Neural cell (in vitro differentiated cells): ENCODE data around the gene GRB2. TPM values are rescaled to one million over a fixed set of nuclear protein-coding genes. Genes with fewer than 3 reads are reported as not detected.

Experiments used
- H2AFZ ChIP-seq: fragments of 200-600, 300-800 bp; sonication (generic), shearing (Covaris generic); 2 replicates; pipeline ENCODE4 v1.6.0; 2014; ENCODE audit warnings: low read depth, mild to moderate bottlenecking, antibody characterized with exemption, low read length, moderate library complexity
- H3F3A ChIP-seq: fragments of 200-600 bp; shearing (Covaris generic); 2 replicates; pipeline ENCODE4 v1.6.1; 2016; ENCODE audit warnings: mild to moderate bottlenecking, moderate library complexity, mixed read lengths, antibody characterized with exemption, low read length; ENCODE audit not compliant: insufficient read depth, poor library complexity, severe bottlenecking
- H3K27ac ChIP-seq: fragments of 200-600, 300-800 bp; sonication (generic), shearing (Covaris generic); 2 replicates; pipeline ENCODE4 v1.5.1; 2014; ENCODE audit warnings: mild to moderate bottlenecking, low read length, moderate library complexity
- H3K27me3 ChIP-seq: fragments of 300-800, 200-600 bp; sonication (generic), shearing (Covaris generic); 2 replicates; pipeline ENCODE4 v1.6.0; 2014; ENCODE audit warnings: mild to moderate bottlenecking, low read depth, low read length, moderate library complexity; ENCODE audit not compliant: insufficient read depth
- H3K36me3 ChIP-seq: fragments of 300-800, 200-600 bp; sonication (generic), shearing (Covaris generic); 2 replicates; pipeline ENCODE4 v1.5.1; 2014; ENCODE audit warnings: mild to moderate bottlenecking, antibody characterized with exemption, low read length, moderate library complexity; ENCODE audit not compliant: insufficient read depth
- H3K4me2 ChIP-seq: fragments of 300-800, 200-600 bp; sonication (generic), shearing (Covaris generic); 2 replicates; pipeline ENCODE4 v1.6.0; 2014; ENCODE audit warnings: mild to moderate bottlenecking, low read length
- H3K4me3 ChIP-seq: fragments of 300-800, 200-600 bp; sonication (generic), shearing (Covaris generic); 2 replicates; pipeline ENCODE4 v1.5.1; 2014; ENCODE audit warnings: mild to moderate bottlenecking, low read length, moderate library complexity
- H3K79me2 ChIP-seq: fragments of 200-600 bp; shearing (Covaris generic); replicated peaks from 2 replicates; pipeline ENCODE4 v1.6.0; 2014; ENCODE audit warnings: mild to moderate bottlenecking, low read length, moderate library complexity; ENCODE audit not compliant: insufficient read depth
- H3K9ac ChIP-seq: fragments of 300-800, 200-600 bp; sonication (generic), shearing (Covaris generic); 2 replicates; pipeline ENCODE4 v1.6.1; 2016; ENCODE audit warnings: mild to moderate bottlenecking, low read length, mixed read lengths
- H3K9me2 ChIP-seq: fragments of 200-600 bp; shearing (Covaris generic); 2 replicates; pipeline ENCODE4 v1.6.1; 2016; ENCODE audit warnings: mild to moderate bottlenecking, low read length, mixed read lengths; ENCODE audit not compliant: insufficient read depth
- H3K9me3 ChIP-seq: fragments of 200-600, 300-800 bp; sonication (generic), shearing (Covaris generic); 2 replicates; pipeline ENCODE4 v1.6.1; 2016; ENCODE audit warnings: mild to moderate bottlenecking, mixed run types, low read length, moderate library complexity, mixed read lengths
- H4K20me1 ChIP-seq: fragments of 200-600 bp; shearing (Covaris generic); 2 replicates; pipeline ENCODE4 v1.6.1; 2016; ENCODE audit warnings: mild to moderate bottlenecking, mixed run types; ENCODE audit not compliant: insufficient read depth
- EP300 ChIP-seq: fragments of 450-650 bp; conservative IDR thresholded peaks from 2 replicates; pipeline ENCODE4 v1.6.1; 2014; ENCODE audit warnings: antibody characterized with exemption, mild to moderate bottlenecking, moderate library complexity; ENCODE audit not compliant: poor library complexity, severe bottlenecking
- EZH2 ChIP-seq: fragments of 200-600, 300-800 bp; shearing (Covaris generic), sonication (generic); IDR thresholded peaks from 2 replicates; pipeline ENCODE4 v1.6.1; 2014; ENCODE audit warnings: antibody characterized with exemption, low read length, borderline replicate concordance, mild to moderate bottlenecking; ENCODE audit not compliant: insufficient read depth, poor library complexity, severe bottlenecking
- MXI1 ChIP-seq: fragments of 450-650 bp; conservative IDR thresholded peaks from 2 replicates; pipeline ENCODE4 v1.6.1; 2014; ENCODE audit warnings: antibody characterized with exemption, mild to moderate bottlenecking; ENCODE audit not compliant: poor library complexity, severe bottlenecking
- POLR2AphosphoS5 ChIP-seq: IDR thresholded peaks from 2 replicates; pipeline ENCODE4 v1.6.1; 2012
- RAD21 ChIP-seq: fragments of 450-650 bp; conservative IDR thresholded peaks from 2 replicates; pipeline ENCODE4 v1.6.1; 2014; ENCODE audit warnings: antibody characterized with exemption, mild to moderate bottlenecking, moderate library complexity
- SMC3 ChIP-seq: fragments of 450-650 bp; conservative IDR thresholded peaks from 2 replicates; pipeline ENCODE4 v1.6.1; 2014; ENCODE audit warnings: antibody characterized with exemption, mild to moderate bottlenecking, moderate library complexity; ENCODE audit not compliant: poor library complexity
- TAF1 ChIP-seq: IDR thresholded peaks from 2 replicates; pipeline ENCODE4 v1.6.1; 2012; ENCODE audit warnings: low read depth
- polyA plus RNA-seq: library from polyadenylated mRNA; depleted of rRNA; stranded (reverse); fragments of >200 nt; gene quantifications from 2 replicates; pipeline ENCODE4 v1.2.3, GENCODE V29; 2014
- TF ChIP-seq, protein P1 (sequence below): fragments of 450-650 bp; IDR thresholded peaks from 2 replicates; pipeline ENCODE4 v1.5.1; 2014; ENCODE audit warnings: antibody characterized with exemption, mild to moderate bottlenecking, moderate library complexity; ENCODE audit not compliant: poor library complexity, severe bottlenecking
- TF ChIP-seq, protein P2 (sequence below): IDR thresholded peaks from 2 replicates; pipeline ENCODE4 v1.6.1; 2012; ENCODE audit warnings: borderline replicate concordance

GRB2 gene
- polyA plus RNA-seq, 1 donor from 2014 or later, result 134 TPM

DNA sequence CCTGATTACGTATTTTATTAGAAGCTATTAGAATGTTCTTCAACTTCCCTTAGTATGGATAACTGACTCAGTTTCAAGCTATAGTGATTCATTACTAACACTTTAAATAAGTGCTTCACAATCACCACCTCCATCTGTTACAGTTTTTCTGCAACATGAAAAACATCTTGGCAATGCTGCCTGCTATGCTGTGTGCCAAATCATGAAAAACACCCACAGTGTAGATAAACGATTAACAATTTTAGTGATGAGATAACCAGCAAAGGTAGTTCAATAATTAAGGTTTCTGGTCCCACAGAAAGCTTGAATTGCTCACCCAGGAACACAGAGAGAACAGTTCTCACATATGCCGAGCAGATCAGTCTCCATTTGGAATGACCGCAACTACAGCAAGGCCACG, 64.8 kb downstream of the GRB2 start:
- H3K27ac ChIP-seq, result no peak overlapping the region

DNA sequence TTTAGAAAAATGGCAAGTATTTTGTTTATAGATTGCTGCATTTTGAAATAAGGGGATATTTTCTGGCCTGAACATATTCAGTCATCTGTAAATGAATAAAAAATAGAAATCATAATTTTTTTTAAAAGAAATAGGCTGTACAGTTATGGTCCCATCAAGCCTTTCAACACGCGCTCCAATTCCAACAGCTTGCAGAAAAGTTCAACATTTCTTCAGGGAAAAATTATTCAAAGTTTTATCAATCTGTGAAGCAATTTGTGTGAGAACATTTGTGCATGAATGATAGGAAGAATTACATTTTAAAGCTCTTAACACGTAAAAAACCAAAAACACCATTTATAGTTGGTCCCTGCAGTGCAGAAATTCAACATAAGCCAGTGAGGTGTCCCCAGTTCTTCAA, 65.5 kb downstream of the GRB2 start:
- no peaks in the 10 kb centered on the region for H3K27me3 ChIP-seq
- H4K20me1 ChIP-seq, result no peaks in the 10 kb centered on the region
- H3K9me3 ChIP-seq, result no peaks in the 10 kb centered on the region
- no peaks in the 10 kb centered on the region for H3K9me2 ChIP-seq
- H3K4me2 ChIP-seq, result no peak overlapping the region
- H3K27ac ChIP-seq, result no peak overlapping the region
- H2AFZ ChIP-seq, result no peak overlapping the region
- H3K36me3 ChIP-seq, result no peaks in the 10 kb centered on the region
- peaks cover 26% of the 10 kb centered on the region for H3K79me2 ChIP-seq
- no peaks in the 10 kb centered on the region for H3F3A ChIP-seq
- TF ChIP-seq EP300 (no peak), POLR2AphosphoS5 (no peak), SMC3 (no peak), RAD21 (no peak), TAF1 (no peak), MXI1 (no peak), EZH2 (no peak)
- TF ChIP-seq, protein P1, sequence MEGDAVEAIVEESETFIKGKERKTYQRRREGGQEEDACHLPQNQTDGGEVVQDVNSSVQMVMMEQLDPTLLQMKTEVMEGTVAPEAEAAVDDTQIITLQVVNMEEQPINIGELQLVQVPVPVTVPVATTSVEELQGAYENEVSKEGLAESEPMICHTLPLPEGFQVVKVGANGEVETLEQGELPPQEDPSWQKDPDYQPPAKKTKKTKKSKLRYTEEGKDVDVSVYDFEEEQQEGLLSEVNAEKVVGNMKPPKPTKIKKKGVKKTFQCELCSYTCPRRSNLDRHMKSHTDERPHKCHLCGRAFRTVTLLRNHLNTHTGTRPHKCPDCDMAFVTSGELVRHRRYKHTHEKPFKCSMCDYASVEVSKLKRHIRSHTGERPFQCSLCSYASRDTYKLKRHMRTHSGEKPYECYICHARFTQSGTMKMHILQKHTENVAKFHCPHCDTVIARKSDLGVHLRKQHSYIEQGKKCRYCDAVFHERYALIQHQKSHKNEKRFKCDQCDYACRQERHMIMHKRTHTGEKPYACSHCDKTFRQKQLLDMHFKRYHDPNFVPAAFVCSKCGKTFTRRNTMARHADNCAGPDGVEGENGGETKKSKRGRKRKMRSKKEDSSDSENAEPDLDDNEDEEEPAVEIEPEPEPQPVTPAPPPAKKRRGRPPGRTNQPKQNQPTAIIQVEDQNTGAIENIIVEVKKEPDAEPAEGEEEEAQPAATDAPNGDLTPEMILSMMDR, result no peak
- TF ChIP-seq, protein P2, sequence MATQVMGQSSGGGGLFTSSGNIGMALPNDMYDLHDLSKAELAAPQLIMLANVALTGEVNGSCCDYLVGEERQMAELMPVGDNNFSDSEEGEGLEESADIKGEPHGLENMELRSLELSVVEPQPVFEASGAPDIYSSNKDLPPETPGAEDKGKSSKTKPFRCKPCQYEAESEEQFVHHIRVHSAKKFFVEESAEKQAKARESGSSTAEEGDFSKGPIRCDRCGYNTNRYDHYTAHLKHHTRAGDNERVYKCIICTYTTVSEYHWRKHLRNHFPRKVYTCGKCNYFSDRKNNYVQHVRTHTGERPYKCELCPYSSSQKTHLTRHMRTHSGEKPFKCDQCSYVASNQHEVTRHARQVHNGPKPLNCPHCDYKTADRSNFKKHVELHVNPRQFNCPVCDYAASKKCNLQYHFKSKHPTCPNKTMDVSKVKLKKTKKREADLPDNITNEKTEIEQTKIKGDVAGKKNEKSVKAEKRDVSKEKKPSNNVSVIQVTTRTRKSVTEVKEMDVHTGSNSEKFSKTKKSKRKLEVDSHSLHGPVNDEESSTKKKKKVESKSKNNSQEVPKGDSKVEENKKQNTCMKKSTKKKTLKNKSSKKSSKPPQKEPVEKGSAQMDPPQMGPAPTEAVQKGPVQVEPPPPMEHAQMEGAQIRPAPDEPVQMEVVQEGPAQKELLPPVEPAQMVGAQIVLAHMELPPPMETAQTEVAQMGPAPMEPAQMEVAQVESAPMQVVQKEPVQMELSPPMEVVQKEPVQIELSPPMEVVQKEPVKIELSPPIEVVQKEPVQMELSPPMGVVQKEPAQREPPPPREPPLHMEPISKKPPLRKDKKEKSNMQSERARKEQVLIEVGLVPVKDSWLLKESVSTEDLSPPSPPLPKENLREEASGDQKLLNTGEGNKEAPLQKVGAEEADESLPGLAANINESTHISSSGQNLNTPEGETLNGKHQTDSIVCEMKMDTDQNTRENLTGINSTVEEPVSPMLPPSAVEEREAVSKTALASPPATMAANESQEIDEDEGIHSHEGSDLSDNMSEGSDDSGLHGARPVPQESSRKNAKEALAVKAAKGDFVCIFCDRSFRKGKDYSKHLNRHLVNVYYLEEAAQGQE, result no peak
- H3K9ac ChIP-seq, result no peak overlapping the region
- H3K4me3 ChIP-seq, result no peak overlapping the region

More for the DNA sequence above, 64.8 kb downstream of the GRB2 start:
- H3K36me3 ChIP-seq, result no peaks in the 10 kb centered on the region
- no peak overlapping the region for H2AFZ ChIP-seq
- no peak overlapping the region for H3K4me2 ChIP-seq
- H3K9me3 ChIP-seq, result no peaks in the 10 kb centered on the region
- TF ChIP-seq MXI1 (no peak), TAF1 (no peak), POLR2AphosphoS5 (no peak), EP300 (no peak), SMC3 (no peak), RAD21 (no peak)
- TF ChIP-seq, protein P1, result no peak
- TF ChIP-seq, protein P2, result no peak
- H3K9ac ChIP-seq, result no peak overlapping the region
- H3K4me3 ChIP-seq, result no peak overlapping the region
- H3F3A ChIP-seq, result no peaks in the 10 kb centered on the region
- no peaks in the 10 kb centered on the region for H3K9me2 ChIP-seq
- peaks cover 29% of the 10 kb centered on the region for H3K79me2 ChIP-seq
- H3K27me3 ChIP-seq, result no peaks in the 10 kb centered on the region
- no peaks in the 10 kb centered on the region for H4K20me1 ChIP-seq
